K562 (cell line): Measurements from ENCODE around the gene TRIP12. TPM values are rescaled to one million over a fixed set of nuclear protein-coding genes. Genes with fewer than 3 reads are reported as not detected.
A peak's percentile ranks its signal among the peaks of the same experiment; 100 is the strongest.

Source experiments
- AFF1 ChIP-seq, 2 experiments: fragments of 450-650 bp; IDR thresholded peaks; 2 replicates each; pipeline ENCODE4 v1.6.1; 2018; ENCODE audit warnings: mild to moderate bottlenecking in 2 of 2, low read depth in 1 of 2; ENCODE audit not compliant: partially characterized antibody in 2 of 2
- AFF4 ChIP-seq: sonication (generic); formaldehyde crosslinking; IDR thresholded peaks from 2 replicates; pipeline ENCODE4 v1.8.0; 2023; ENCODE audit warnings: mild to moderate bottlenecking, missing genetic modification reagents
- ATF3 ChIP-seq, 2 experiments: fragments of 450-650 bp in 1 of 2; sonication (generic) in 1 of 2; formaldehyde crosslinking in 1 of 2; IDR thresholded peaks in 1 of 2; conservative IDR thresholded peaks in 1 of 2; 2 replicates each; pipeline versions ENCODE4 v1.6.1 to v1.8.1; 2016 to 2023; ENCODE audit warnings: mild to moderate bottlenecking in 2 of 2, moderate library complexity in 2 of 2, inconsistent platforms in 1 of 2, missing genetic modification reagents in 1 of 2
- FIP1L1 ChIP-seq: fragments of 200-400 bp; formaldehyde crosslinking; IDR thresholded peaks from 2 replicates; pipeline ENCODE4 v1.6.1; 2018; ENCODE audit warnings: mild to moderate bottlenecking, low read depth, low read length; ENCODE audit not compliant: poor library complexity, severe bottlenecking
- SMARCC2 ChIP-seq: fragments of 450-650 bp; IDR thresholded peaks from 2 replicates; pipeline ENCODE4 v1.6.1; 2017; ENCODE audit warnings: antibody characterized with exemption, moderate library complexity, mild to moderate bottlenecking, low read depth
- polyA plus RNA-seq, 8 experiments: library from polyadenylated mRNA; depleted of rRNA in 4 of 8; stranded (reverse) in 5 of 8; unstranded in 3 of 8; fragments of >200 nt; fragmentation: Nextera tagmentation in 2 of 8; fragmentation: Illumina TruSeq in 1 of 8; extraction: Ambion mirVana in 2 of 8; extraction: Trizol in 1 of 8; gene quantifications; 2 replicates each; pipeline versions ENCODE4 v1.2.1 to v1.2.3, GENCODE V29; 2011 to 2014; ENCODE audit warnings: inconsistent platforms in 1 of 8, missing spikeins in 1 of 8
- total RNA-seq, 7 experiments: library from RNA; depleted of rRNA in 6 of 7; stranded (reverse); fragments of >200 nt in 6 of 7; fragmentation: Illumina TruSeq in 2 of 7; extraction: Trizol in 2 of 7; gene quantifications; 2 replicates each; pipeline versions ENCODE4 v1.2.1 to v1.2.3, GENCODE V29; 2011 to 2021; ENCODE audit warnings: low replicate concordance in 1 of 7
- TF ChIP-seq, protein P1 (sequence below): fragments of 450-650 bp; IDR thresholded peaks from 2 replicates; pipeline ENCODE4 v1.6.1; 2016; ENCODE audit warnings: low read depth
- TF ChIP-seq, protein P2 (sequence below): sonication (generic); formaldehyde crosslinking; IDR thresholded peaks from 2 replicates; pipeline ENCODE4 v1.8.1; 2022; ENCODE audit warnings: missing genetic modification reagents

Gene TRIP12
- total and polyA plus RNA-seq, 9 of the 15 experiments (the other 6 are each of a cell fraction or from before 2014, with no cell fraction given): 15.2 to 131 (median 80.1) TPM

DNA sequence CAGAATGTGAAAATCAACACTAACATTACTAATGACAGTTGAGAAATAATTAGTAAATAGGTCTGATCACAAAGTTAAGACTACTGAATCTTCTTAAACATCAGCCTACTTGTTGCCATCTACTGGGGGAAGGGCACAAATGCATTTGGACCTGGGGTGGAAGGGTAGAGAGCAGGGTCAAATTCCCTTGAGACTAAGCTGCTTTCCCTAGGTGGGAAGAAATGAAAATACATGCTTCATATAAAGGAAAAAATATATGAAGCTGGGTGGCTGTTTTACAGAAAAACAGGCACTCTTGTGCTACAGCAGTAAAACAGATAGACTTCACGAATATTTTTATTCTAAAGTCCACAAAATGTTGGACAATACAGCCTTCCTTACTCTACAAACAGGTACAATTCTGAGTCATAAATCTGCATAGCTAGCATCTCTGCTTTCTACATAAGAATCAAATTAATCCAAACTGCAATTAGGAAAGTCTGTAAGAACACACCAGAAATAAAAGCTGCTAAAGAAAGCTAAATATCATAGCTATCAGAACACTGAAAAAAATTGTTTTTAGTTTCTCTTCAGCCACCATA is 10.9 kb downstream of the TRIP12 start (continued):
- TF ChIP-seq, protein P1, sequence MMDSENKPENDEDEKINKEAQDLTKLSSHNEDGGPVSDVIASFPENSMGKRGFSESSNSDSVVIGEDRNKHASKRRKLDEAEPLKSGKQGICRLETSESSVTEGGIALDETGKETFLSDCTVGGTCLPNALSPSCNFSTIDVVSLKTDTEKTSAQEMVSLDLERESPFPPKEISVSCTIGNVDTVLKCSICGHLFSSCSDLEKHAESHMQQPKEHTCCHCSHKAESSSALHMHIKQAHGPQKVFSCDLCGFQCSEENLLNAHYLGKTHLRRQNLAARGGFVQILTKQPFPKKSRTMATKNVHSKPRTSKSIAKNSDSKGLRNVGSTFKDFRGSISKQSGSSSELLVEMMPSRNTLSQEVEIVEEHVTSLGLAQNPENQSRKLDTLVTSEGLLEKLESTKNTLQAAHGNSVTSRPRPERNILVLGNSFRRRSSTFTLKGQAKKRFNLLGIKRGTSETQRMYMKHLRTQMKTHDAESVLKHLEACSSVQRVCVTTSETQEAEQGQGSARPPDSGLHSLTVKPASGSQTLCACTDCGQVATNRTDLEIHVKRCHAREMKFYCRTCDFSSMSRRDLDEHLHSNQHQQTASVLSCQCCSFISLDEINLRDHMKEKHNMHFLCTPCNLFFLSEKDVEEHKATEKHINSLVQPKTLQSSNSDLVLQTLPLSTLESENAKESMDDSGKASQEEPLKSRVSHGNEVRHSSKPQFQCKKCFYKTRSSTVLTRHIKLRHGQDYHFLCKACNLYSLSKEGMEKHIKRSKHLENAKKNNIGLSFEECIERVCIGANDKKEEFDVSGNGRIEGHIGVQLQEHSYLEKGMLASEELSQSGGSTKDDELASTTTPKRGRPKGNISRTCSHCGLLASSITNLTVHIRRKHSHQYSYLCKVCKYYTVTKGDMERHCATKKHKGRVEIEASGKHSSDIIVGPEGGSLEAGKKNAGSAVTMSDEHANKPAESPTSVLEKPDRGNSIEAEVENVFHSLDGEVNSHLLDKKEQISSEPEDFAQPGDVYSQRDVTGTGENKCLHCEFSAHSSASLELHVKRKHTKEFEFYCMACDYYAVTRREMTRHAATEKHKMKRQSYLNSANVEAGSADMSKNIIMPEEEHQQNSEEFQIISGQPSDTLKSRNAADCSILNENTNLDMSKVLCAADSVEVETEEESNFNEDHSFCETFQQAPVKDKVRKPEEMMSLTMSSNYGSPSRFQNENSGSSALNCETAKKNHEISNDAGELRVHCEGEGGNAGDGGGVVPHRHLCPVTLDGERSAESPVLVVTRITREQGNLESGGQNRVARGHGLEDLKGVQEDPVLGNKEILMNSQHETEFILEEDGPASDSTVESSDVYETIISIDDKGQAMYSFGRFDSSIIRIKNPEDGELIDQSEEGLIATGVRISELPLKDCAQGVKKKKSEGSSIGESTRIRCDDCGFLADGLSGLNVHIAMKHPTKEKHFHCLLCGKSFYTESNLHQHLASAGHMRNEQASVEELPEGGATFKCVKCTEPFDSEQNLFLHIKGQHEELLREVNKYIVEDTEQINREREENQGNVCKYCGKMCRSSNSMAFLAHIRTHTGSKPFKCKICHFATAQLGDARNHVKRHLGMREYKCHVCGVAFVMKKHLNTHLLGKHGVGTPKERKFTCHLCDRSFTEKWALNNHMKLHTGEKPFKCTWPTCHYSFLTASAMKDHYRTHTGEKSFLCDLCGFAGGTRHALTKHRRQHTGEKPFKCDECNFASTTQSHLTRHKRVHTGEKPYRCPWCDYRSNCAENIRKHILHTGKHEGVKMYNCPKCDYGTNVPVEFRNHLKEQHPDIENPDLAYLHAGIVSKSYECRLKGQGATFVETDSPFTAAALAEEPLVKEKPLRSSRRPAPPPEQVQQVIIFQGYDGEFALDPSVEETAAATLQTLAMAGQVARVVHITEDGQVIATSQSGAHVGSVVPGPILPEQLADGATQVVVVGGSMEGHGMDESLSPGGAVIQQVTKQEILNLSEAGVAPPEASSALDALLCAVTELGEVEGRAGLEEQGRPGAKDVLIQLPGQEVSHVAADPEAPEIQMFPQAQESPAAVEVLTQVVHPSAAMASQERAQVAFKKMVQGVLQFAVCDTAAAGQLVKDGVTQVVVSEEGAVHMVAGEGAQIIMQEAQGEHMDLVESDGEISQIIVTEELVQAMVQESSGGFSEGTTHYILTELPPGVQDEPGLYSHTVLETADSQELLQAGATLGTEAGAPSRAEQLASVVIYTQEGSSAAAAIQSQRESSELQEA: peak; percentile 75
- TF ChIP-seq SMARCC2: no peak
- TF ChIP-seq AFF1 (IDR thresholded peaks at IDR 0.05; ENCODE audit: low read depth in 1 of 2, partially characterized antibody in 2 of 2): no peak
- no peak for TF ChIP-seq FIP1L1
- TF ChIP-seq, protein P2, sequence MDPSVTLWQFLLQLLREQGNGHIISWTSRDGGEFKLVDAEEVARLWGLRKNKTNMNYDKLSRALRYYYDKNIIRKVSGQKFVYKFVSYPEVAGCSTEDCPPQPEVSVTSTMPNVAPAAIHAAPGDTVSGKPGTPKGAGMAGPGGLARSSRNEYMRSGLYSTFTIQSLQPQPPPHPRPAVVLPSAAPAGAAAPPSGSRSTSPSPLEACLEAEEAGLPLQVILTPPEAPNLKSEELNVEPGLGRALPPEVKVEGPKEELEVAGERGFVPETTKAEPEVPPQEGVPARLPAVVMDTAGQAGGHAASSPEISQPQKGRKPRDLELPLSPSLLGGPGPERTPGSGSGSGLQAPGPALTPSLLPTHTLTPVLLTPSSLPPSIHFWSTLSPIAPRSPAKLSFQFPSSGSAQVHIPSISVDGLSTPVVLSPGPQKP (CRISPR knock-in tag): no peak
- no peak for TF ChIP-seq ATF3 (IDR thresholded peaks at IDR 0.05)
- no peak for TF ChIP-seq ATF3 (CRISPR knock-in tag; conservative IDR thresholded peaks at IDR 0.05)
- no peak for TF ChIP-seq AFF4 (CRISPR knock-in tag)
